K562 (cell line): Measurements from ENCODE around the gene ACOT13. TPM values are rescaled to one million over a fixed set of nuclear protein-coding genes. Genes with fewer than 3 reads are reported as not detected.

Source experiments
- ATAC-seq: fragments of 200-7000 bp; cut with Tn5 transposase; 3 replicates; pipeline ENCODE4 v1.9.1; 2020; ENCODE audit warnings: moderate library complexity
- BruUV-seq: library from RNA; stranded (reverse); fragments of 400-500 nt; replicated peaks from 2 replicates; lab custom pipeline; 2021; lab: Mats Ljungman, UMichigan
- CTCF ChIA-PET: fragments of 300-600 bp; formaldehyde crosslinking; extraction: SDS; loops from one replicate; lab custom pipeline; 2021; ENCODE audit warnings: low intra/inter-chr PET ratio; lab: Yijun Ruan, JAX
- POLR2A ChIA-PET: fragments of 300-600, 350-650 bp; sonication (Branson Sonifier 250); formaldehyde crosslinking; extraction: SDS; loops from one replicate; lab custom pipeline; 2021; ENCODE audit warnings: antibody characterized with exemption, inconsistent platforms; lab: Yijun Ruan, JAX
- DNase-seq, 4 experiments: peaks; one replicate each; pipeline versions ENCODE4 v3.0.0 to v3.0.0-alpha.2; 2011 to 2018; ENCODE audit warnings: low spot score in 3 of 4, mixed read lengths in 3 of 4; ENCODE audit errors: extremely low read depth in 1 of 4
- FAIRE-seq: peaks from 2 replicates; lab custom pipeline; 2011; peaks lifted over from hg19 to GRCh38; lab: Jason Lieb, UNC
- H2AFZ ChIP-seq: 2 replicates; pipeline ENCODE4 v1.6.0; 2011; ENCODE audit warnings: low read depth, low read length, control low read depth, inconsistent platforms
- H3K27ac ChIP-seq: fragments of 200-600 bp; 3 replicates; pipeline ENCODE4 v1.8.0; 2011; ENCODE audit warnings: low read depth, mild to moderate bottlenecking, control low read depth, inconsistent platforms, low read length, moderate library complexity, mixed read lengths; ENCODE audit errors: extremely low read depth
- H3K27me3 ChIP-seq, 2 experiments: fragments of 300-600 bp in 1 of 2; 2 replicates in 1 of 2; 3 replicates in 1 of 2; pipeline versions ENCODE4 v1.6.0 to v1.8.0; 2011; ENCODE audit warnings: inconsistent platforms in 2 of 2, low read length in 2 of 2, mild to moderate bottlenecking in 1 of 2, mixed read lengths in 1 of 2, moderate library complexity in 1 of 2; ENCODE audit not compliant: control insufficient read depth in 2 of 2, insufficient read depth in 2 of 2
- H3K36me3 ChIP-seq: fragments of 300-600 bp; 3 replicates; pipeline ENCODE4 v1.8.0; 2011; ENCODE audit warnings: mild to moderate bottlenecking, low read length, inconsistent platforms; ENCODE audit not compliant: control insufficient read depth, insufficient read depth
- H3K4me1 ChIP-seq, 2 experiments: fragments of 200-600 bp in 1 of 2; replicated peaks in 1 of 2; 2 replicates in 1 of 2; 3 replicates in 1 of 2; pipeline versions ENCODE4 v1.5.1 to v1.8.0; 2011; ENCODE audit warnings: inconsistent platforms in 2 of 2, low read length in 2 of 2, mild to moderate bottlenecking in 1 of 2, mixed read lengths in 1 of 2, moderate library complexity in 1 of 2; ENCODE audit not compliant: control insufficient read depth in 2 of 2, insufficient read depth in 2 of 2
- H3K4me2 ChIP-seq: 2 replicates; pipeline ENCODE4 v1.6.1; 2011; ENCODE audit warnings: low read length, control low read depth, inconsistent platforms, mixed read lengths; ENCODE audit not compliant: insufficient read depth
- H3K4me3 ChIP-seq: fragments of 200-600 bp; sonication (generic), shearing (Covaris generic); 2 replicates; pipeline ENCODE4 v1.5.1; 2016; ENCODE audit warnings: control low read depth, inconsistent platforms
- H3K79me2 ChIP-seq: fragments of 200-600 bp; 3 replicates; pipeline ENCODE4 v1.8.0; 2011; ENCODE audit warnings: low read length, inconsistent platforms; ENCODE audit not compliant: control insufficient read depth, insufficient read depth
- H3K9ac ChIP-seq, 2 experiments: 2 replicates each; pipeline versions ENCODE4 v1.6.0 to v1.6.1; 2011; ENCODE audit warnings: low read depth in 2 of 2, low read length in 2 of 2, control low read depth in 1 of 2, inconsistent platforms in 1 of 2, mild to moderate bottlenecking in 1 of 2, mixed read lengths in 1 of 2; ENCODE audit not compliant: insufficient read depth in 1 of 2
- H3K9me1 ChIP-seq: one replicate; pipeline ENCODE4 v1.6.0; 2011; ENCODE audit warnings: inconsistent platforms, mild to moderate bottlenecking, low read length, moderate library complexity; ENCODE audit not compliant: control insufficient read depth, insufficient read depth
- H3K9me3 ChIP-seq: replicated peaks from 2 replicates; pipeline ENCODE4 v1.5.1; 2011; ENCODE audit warnings: low read depth, low read length, inconsistent platforms; ENCODE audit not compliant: control insufficient read depth, insufficient read depth
- H4K20me1 ChIP-seq: replicated peaks from 2 replicates; pipeline ENCODE4 v1.6.1; 2011; ENCODE audit warnings: low read length, inconsistent platforms, mixed read lengths; ENCODE audit not compliant: control insufficient read depth, insufficient read depth
- GABPA ChIP-seq: fragments of 200-800 bp; sonication (Bioruptor generic); conservative IDR thresholded peaks from 2 replicates; pipeline ENCODE4 v1.6.1; 2016; ENCODE audit warnings: low read depth, missing genetic modification characterization, missing compliant biosample characterization
- GTF2E2 ChIP-seq: fragments of 200-800 bp; sonication (Bioruptor generic); IDR thresholded peaks from 2 replicates; pipeline ENCODE4 v1.6.1; 2016; ENCODE audit warnings: missing genetic modification characterization, missing compliant biosample characterization
- JUND ChIP-seq, 2 experiments: IDR thresholded peaks; 2 replicates in 1 of 2; 3 replicates in 1 of 2; pipeline ENCODE4 v1.6.1; 2011; ENCODE audit warnings: borderline replicate concordance in 2 of 2, low read depth in 2 of 2, low read length in 2 of 2, improper control_type of control experiment in 1 of 2, missing biosample characterization in 1 of 2, missing genetic modification characterization in 1 of 2, missing genetic modification reagents in 1 of 2
- NCOA1 ChIP-seq: fragments of 450-650 bp; IDR thresholded peaks from 2 replicates; pipeline ENCODE4 v1.6.1; 2016; ENCODE audit warnings: low read depth
- NR3C1 ChIP-seq: sonication (generic); formaldehyde crosslinking; IDR thresholded peaks from 2 replicates; pipeline ENCODE4 v1.8.1; 2022; ENCODE audit warnings: missing genetic modification reagents
- RBM14 ChIP-seq: fragments of 200-400 bp; formaldehyde crosslinking; IDR thresholded peaks from 2 replicates; pipeline ENCODE4 v1.6.1; 2018; ENCODE audit warnings: low read depth, mild to moderate bottlenecking, low read length, moderate library complexity, borderline replicate concordance; ENCODE audit not compliant: insufficient read depth
- RBM22 ChIP-seq: fragments of 200-400 bp; formaldehyde crosslinking; IDR thresholded peaks from 2 replicates; pipeline ENCODE4 v1.6.1; 2018; ENCODE audit warnings: low read length, low read depth; ENCODE audit not compliant: poor library complexity, severe bottlenecking
- SAFB ChIP-seq: fragments of 200-400 bp; formaldehyde crosslinking; IDR thresholded peaks from 2 replicates; pipeline ENCODE4 v1.6.1; 2017; ENCODE audit warnings: low read depth, low read length, borderline replicate concordance
- SMARCE1 ChIP-seq: fragments of 450-650 bp; IDR thresholded peaks from 2 replicates; pipeline ENCODE4 v1.7.1; 2016; ENCODE audit warnings: mild to moderate bottlenecking
- STAG1 ChIP-seq: sonication (generic); formaldehyde crosslinking; IDR thresholded peaks from 2 replicates; pipeline ENCODE4 v1.5.0; 2020; ENCODE audit warnings: missing genetic modification reagents, borderline replicate concordance
- TRIM28 ChIP-seq: fragments of 450-650 bp; IDR thresholded peaks from 2 replicates; pipeline ENCODE4 v1.6.1; 2017
- ZBTB8A ChIP-seq: fragments of 450-650 bp; IDR thresholded peaks from 2 replicates; pipeline ENCODE4 v1.6.1; 2018; ENCODE audit warnings: mild to moderate bottlenecking, moderate library complexity; ENCODE audit not compliant: partially characterized antibody
- ZNF174 ChIP-seq: fragments of 250-450 bp; sonication (Bioruptor Pico); IDR thresholded peaks from 2 replicates; pipeline ENCODE4 v1.4.0; 2020; ENCODE audit warnings: mild to moderate bottlenecking
- ZNF253 ChIP-seq: fragments of 250-450 bp; sonication (Bioruptor Pico); conservative IDR thresholded peaks from 2 replicates; pipeline ENCODE4 v1.6.1; 2021; ENCODE audit warnings: mild to moderate bottlenecking
- WGBS: fragments of 100-300 bp; shearing (Covaris generic); methylation state at CpG from one replicate; pipeline ENCODE4 v1.1.6; 2016; ENCODE audit warnings: low coverage, mixed read lengths; ENCODE audit not compliant: insufficient coverage; ENCODE audit errors: missing lambda C conversion rate; 5-methylcytosine and 5-hydroxymethylcytosine counted together
- in situ Hi-C: fragments of 300-500 bp; cut with MboI; formaldehyde crosslinking; loops from 4 replicates; pipeline ENCODE4 v1.15.0; 2018; ENCODE audit warnings: inconsistent platforms, mixed read lengths
- intact Hi-C: fragments of 100-400 bp; cut with micrococcal nuclease; formaldehyde crosslinking; loops from 2 replicates; pipeline ENCODE4 v1.14.2; 2022
- polyA plus RNA-seq, 8 experiments: library from polyadenylated mRNA; depleted of rRNA in 4 of 8; stranded (reverse) in 5 of 8; unstranded in 3 of 8; fragments of >200 nt; fragmentation: Nextera tagmentation in 2 of 8; fragmentation: Illumina TruSeq in 1 of 8; extraction: Ambion mirVana in 2 of 8; extraction: Trizol in 1 of 8; gene quantifications; 2 replicates each; pipeline versions ENCODE4 v1.2.1 to v1.2.3, GENCODE V29; 2011 to 2014; ENCODE audit warnings: inconsistent platforms in 1 of 8, missing spikeins in 1 of 8
- total RNA-seq, 7 experiments: library from RNA; depleted of rRNA in 6 of 7; stranded (reverse); fragments of >200 nt in 6 of 7; fragmentation: Illumina TruSeq in 2 of 7; extraction: Trizol in 2 of 7; gene quantifications; 2 replicates each; pipeline versions ENCODE4 v1.2.1 to v1.2.3, GENCODE V29; 2011 to 2021; ENCODE audit warnings: low replicate concordance in 1 of 7
- TF ChIP-seq, protein P1 (sequence below): IDR thresholded peaks from 2 replicates; pipeline ENCODE4 v1.6.1; 2016; ENCODE audit warnings: missing genetic modification characterization, missing compliant biosample characterization
- TF ChIP-seq, protein P2 (sequence below): sonication (generic); formaldehyde crosslinking; IDR thresholded peaks from 2 replicates; pipeline ENCODE4 v1.8.1; 2023; ENCODE audit warnings: mild to moderate bottlenecking, missing genetic modification reagents

Gene ACOT13
- total and polyA plus RNA-seq, 9 of the 15 experiments (the other 6 are each of a cell fraction or from before 2014, with no cell fraction given): 14.1 to 129 (median 65.7) TPM

DNA sequence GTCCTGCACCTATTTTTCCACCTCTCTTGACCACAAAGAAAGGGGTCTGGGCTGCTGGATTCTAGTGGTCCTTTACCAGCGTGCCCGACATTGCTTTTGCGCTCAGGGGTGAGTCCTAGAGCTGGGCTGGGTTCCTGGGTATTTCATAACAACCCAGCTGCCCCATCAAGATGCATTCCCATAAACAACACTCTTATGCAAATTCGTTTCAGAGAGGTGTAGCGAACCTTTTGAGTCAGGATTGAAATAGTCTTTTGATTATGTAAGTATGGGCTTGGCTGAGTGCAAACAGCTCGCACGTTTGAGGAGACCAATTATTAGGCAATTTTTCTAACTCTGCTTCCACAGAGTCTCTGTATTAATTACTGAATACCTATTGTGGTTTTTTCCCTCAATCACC, 13.7 kb downstream of the ACOT13 start (continued):
- no peak for TF ChIP-seq SAFB
- no peak for TF ChIP-seq SMARCE1
- TF ChIP-seq, protein P1, sequence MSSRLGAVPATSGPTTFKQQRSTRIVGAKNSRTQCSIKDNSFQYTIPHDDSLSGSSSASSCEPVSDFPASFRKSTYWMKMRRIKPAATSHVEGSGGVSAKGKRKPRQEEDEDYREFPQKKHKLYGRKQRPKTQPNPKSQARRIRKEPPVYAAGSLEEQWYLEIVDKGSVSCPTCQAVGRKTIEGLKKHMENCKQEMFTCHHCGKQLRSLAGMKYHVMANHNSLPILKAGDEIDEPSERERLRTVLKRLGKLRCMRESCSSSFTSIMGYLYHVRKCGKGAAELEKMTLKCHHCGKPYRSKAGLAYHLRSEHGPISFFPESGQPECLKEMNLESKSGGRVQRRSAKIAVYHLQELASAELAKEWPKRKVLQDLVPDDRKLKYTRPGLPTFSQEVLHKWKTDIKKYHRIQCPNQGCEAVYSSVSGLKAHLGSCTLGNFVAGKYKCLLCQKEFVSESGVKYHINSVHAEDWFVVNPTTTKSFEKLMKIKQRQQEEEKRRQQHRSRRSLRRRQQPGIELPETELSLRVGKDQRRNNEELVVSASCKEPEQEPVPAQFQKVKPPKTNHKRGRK (tag): no peak
- TF ChIP-seq GABPA (tag): no peak
- TF ChIP-seq STAG1 (CRISPR knock-in tag): no peak
- TF ChIP-seq TRIM28: no peak
- TF ChIP-seq, all 486 proteins: peak for 0

DNA sequence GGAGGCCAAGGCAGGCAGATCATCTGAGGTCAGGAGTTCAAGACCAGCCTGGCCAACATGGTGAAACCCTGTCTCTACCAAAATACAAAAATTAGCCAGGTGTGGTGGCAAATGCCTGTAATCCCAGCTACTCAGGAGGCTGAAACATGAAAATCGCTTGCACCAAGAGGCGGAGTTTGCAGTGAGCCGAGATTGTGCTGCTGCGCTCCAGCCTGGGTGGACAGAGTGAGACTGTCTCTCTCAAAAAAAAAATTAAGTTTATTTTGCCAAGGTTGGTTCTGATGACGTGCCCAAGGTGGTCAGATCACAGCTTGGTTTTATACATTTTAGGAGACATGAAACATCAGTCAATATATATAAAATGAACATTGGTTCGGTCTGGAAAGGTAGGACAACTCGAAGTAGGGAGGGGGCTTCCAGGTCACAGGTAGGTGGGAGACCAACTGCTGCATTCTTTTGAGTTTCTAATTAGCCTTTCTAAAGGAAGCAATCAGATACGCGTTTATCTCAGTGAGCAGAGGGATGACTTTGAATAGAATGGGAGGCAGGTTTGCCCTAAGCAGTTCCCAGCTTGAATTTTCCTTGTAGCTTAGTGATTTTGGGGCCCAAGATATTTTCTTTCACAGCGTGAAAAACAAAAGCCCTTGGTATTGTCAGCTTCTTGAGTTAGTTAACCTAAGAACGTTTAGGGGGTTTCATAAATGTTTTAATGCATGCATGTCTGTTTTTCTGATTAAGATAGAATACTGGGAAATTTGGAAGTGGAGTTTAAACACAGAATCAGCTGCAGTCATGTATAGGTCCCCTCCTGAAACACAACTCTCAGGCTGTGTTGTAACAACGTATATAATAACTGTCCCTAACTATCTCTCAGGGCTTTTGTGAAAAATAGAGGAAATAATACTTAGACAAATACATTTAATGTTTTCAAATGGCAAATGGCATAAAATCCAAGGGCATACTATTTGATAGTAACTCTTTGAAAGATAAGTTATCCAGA, 16.7 kb downstream of the ACOT13 start:
- BruUV-seq: no TSS peak
- ATAC-seq: peak; percentile 34; the same call in 2 of the 3 replicates
- peak; percentile 60 for FAIRE-seq
- H3K9me3 ChIP-seq: no peaks in the 10 kb centered on the region
- ChIA-PET POLR2A (interaction anchor here (0.6 to 1.9 kb wide), 3 partner anchors 9 to 445 kb away, joined by 3 to 6 read pairs (median 3); no protein-coding TSS in a partner anchor), CTCF (no interaction called here)
- H3K9me1 ChIP-seq: no peaks in the 10 kb centered on the region
- H2AFZ ChIP-seq: no peak overlapping the region
- H3K27me3 ChIP-seq: no peaks in the 10 kb centered on the region
- intact Hi-C loops (no loop called here), in situ Hi-C loops (no loop called here)
- no peak overlapping the region for H3K27ac ChIP-seq
- WGBS: 54% methylated on average over 12 of the region's 12 CpGs
- H3K4me2 ChIP-seq: no peak overlapping the region
- DNase-seq: peak in 1 of 4 experiments; percentile 33
- no peak overlapping the region for H3K9ac ChIP-seq
- H3K79me2 ChIP-seq: peaks cover 3% of the 10 kb centered on the region; the same call in 1 of the 3 replicates
- H4K20me1 ChIP-seq: no peaks in the 10 kb centered on the region
- peaks cover 3% of the 10 kb centered on the region; the same call in 1 of the 3 replicates for H3K36me3 ChIP-seq
- peaks cover 4 to 7% of the 10 kb centered on the region in 2 experiments; a peak in 3 of 5 replicates for H3K4me1 ChIP-seq
- H3K4me3 ChIP-seq: no peak overlapping the region
- TF ChIP-seq ZNF253 (CRISPR knock-in tag) (no peak), ZBTB8A (no peak), RBM22 (no peak), RBM14 (no peak), GTF2E2 (no peak), JUND (IDR thresholded peaks at IDR 0.05; ENCODE audit: borderline replicate concordance, low read depth, low read length) (peak; percentile 42; the same call in 1 of the 2 replicates), JUND (tag; IDR thresholded peaks at IDR 0.05; ENCODE audit: borderline replicate concordance, low read depth, low read length) (no peak), NCOA1 (no peak), ZNF174 (CRISPR knock-in tag) (no peak), NR3C1 (CRISPR knock-in tag) (no peak)
- TF ChIP-seq, protein P2, sequence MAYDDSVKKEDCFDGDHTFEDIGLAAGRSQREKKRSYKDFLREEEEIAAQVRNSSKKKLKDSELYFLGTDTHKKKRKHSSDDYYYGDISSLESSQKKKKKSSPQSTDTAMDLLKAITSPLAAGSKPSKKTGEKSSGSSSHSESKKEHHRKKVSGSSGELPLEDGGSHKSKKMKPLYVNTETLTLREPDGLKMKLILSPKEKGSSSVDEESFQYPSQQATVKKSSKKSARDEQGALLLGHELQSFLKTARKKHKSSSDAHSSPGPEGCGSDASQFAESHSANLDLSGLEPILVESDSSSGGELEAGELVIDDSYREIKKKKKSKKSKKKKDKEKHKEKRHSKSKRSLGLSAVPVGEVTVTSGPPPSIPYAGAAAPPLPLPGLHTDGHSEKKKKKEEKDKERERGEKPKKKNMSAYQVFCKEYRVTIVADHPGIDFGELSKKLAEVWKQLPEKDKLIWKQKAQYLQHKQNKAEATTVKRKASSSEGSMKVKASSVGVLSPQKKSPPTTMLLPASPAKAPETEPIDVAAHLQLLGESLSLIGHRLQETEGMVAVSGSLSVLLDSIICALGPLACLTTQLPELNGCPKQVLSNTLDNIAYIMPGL (CRISPR knock-in tag): no peak
